ENCODE results near the gene UNC119B.
A peak's percentile ranks its signal among the peaks of the same experiment; 100 is the strongest.

UNC119B gene

DNA sequence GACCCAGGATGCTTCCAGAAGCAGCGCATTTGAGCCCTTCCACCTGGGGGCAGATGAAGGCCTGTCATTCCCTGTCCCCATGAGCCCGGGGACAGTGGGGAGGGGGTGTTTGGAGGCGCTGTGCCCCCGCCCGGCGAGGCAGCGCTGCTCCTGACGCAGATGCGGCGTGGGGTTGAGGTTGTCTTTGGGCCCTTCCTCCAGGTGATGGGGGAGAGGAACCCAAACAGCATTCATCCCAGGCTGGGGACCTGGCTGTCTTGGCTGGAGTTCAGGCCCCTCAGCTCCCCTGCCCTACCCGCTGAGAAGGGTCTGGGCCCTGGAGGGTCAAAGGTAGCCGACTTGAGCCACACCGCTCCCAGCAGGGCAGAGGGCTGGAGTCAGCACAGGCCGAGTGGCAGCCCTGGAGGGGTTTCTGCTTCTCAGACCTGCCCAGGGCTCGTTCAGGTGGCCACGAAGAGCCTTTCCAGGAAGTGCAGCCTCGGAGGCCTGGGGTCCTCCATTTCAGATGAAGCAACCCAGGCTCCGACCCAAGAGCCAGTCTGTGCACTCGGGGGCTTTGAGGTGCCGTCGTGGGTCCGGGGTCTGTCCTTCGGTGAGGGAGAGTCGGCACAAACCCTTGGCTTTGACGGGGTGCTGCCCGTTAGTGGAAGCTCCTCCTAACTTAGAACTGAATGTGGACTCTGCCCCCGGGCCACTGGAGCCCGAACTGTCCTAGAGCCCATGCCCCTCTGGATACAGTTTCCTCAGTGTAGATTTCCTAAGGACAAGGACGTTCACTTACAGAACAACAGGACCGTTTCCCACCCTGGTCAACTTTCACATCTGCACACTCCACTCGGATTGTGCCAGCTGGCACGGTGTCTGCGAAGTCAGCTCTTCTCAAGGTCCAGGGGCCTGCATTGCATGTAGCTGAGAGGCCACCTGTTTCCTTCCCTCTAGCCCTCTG, 31.5 kb downstream of the UNC119B start:
- DNase-seq = no peak

DNA sequence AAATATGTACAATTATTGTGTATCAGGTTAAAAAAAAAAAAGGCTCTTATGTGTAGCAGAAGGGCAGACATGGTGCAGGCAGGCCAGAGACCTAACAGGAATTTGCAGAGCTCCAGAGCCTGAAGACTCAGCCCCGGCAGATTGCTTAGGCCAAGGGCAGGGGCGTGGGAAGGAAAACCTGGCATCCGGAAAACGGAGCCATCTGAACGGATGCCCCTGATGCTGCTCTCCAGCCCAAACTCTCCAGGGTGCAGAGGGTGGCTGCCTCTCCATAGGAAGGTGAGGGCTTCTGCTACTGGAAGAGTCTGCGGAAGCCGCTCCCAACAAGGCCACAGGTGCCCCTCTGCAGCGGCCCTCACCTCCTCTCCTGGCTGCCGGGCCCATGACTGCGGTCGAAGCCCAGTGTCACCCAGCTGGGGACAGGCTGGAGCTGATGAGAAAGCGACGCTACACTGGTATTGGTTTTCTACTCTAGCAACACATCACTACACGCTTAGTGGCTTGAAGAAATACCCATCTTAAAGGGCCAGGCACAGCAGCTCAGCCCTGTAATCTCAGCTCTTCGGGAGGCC, 34.8 kb downstream of the UNC119B start:
- no peak for DNase-seq

DNA sequence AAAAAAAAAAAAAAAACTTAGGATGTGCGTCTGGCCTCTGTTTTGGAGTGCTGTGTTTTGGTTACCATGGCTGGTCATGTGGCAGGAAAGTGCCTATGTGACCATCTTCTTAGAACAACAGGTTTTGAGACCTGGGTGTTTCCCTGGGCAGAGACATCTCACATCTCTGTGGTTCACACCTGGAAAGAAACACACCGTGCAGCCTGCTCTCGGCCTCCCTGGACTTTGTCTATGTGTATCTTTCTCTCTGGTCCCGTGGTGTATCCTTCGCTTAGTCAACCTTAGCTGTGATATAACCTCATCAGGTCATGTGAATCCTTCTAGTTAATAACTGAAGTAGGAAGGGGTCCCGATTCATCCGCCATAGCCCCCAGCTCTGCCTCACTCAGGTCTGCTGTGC, 38.0 kb downstream of the UNC119B start:
- no peak for DNase-seq

DNA sequence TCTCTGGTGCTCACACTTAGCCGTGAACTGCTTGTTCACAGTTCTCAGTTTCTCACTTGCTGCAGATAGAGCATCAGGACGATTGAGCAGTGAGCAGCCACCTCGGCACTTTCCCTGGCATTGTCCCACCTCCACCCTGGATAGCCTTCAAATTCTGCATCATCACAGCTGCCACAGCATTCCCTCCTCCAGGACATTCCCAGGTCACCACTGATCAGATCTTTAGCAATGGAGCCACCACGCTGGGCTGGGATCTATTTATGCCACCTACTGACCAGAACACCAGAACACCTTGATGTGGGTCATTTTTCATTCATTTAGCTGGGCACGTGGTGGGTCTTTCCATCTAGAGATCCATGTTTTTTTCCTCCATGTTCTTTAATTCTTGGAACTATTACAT, 39.0 kb downstream of the UNC119B start:
- DNase-seq = no peak

DNA sequence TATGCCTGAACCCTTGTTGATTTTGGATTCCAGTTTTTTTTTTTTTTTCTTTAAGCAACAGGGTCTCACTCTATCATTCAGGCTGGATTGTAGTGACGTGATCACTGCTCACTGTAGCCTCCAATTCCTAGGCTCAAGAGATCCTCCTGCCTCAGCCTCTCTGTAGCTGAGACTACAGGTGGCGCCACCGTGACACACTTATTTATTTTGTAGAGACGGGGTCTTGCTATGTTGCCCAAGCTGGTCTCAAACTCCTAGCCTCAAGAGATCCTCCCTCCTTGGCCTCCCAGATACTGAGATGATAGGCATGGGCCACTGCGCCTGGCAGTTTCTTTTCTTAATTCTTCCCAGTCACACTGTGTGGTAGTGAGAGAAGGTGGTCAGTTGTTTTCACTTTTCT, 40.5 kb downstream of the UNC119B start:
- DNase-seq = no peak

DNA sequence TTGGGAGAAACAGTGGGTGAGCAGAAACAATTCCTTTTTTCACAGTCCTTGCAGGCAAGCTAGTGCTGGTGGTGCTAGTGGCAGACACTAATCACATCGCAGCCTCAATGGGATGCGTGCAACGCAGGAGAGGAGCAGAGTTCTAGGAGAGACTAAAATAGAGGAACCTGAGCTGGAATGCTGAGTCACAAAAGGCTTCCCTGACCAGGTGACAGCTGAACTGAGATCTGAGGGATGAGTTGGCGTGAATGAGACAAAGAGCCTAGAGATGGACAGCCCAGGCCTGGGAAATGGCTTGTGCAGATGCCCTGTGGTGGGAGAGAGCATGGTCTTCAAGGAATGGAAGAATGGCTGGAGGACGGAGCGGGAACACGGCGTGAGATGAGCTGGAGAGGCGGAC, 41.1 kb downstream of the UNC119B start:
- DNase-seq = no peak

DNA sequence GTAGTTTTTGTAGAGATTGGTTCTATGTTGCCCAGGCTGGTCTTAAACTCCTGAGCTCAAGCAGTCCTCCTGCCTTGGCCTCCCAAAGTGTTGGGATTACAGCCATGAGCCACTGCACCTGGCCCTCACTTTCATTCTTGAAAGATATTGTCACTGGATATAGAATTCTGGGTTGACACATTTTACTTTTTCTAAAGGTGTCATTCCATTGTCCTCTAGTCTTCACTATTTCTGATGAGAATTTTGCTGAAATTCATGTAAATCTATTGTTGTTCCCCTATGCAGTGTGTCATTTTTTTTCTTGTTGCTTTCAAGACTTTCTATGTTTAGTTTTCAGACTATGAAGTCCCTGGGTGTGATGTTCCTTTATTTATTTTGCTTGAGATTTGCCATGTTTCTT, 44.5 kb downstream of the UNC119B start:
- no peak for DNase-seq

DNA sequence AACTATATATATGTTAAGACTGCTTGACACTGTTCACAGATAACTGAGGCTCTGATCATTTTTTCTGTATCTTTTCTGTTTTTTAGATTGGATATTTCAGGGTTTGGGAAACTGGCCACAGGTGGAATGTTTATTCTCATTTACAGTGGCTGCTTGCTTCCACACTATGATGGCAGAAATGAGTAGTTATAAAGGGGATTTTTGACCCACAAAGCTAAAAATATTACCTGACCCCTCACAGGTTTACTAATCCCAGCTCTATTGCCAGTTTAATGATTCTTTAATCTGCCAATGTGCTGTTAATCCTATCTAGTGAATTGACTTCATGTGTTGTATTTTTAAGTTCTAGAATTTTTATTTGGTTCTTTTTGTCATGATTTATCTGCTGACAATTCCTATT, 45.0 kb downstream of the UNC119B start:
- DNase-seq = no peak

DNA sequence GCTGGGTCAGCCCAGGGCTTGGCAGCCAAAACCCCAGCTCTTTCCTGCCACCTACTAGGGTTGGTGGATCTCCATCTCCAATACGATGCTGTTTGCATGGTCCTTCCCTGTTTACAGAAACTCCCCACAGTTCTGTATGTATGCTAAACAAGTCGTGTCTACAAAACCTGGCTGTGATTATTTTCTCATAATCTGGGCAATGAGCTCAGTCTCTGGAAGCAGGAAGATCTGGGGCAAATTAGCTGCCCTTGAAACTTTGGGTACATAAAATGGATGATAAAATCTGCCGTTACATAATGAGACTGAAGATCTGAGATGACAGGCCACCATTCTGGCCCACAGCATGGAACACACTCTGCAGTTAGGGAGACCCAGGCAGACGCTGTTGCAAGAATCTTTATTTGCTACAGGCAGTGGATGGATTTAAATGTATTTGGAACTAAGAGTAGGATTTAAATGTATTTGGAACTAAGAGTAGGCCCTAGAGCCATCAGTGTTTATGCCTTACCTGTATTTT, 47.0 kb downstream of the UNC119B start:
- no peak for DNase-seq

DNA sequence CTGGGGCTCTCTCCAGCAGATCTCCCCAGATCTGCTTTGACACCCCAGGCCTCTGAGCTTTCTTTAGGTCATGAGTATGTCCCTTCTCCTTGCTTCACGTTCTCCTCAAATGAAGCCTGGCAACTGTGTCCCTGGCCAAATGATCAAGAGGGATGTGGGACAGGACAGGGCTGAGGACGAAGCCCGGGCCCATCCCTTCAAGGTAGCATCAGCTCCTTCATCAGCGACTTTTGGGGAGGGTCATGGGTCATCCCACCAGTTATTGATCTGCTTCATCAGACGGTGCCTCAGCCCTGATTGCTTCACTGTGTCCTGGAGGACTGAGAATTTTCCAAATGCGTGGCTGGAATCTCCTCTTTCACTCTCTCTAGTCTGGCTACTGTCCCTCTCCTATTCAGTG, 47.7 kb downstream of the UNC119B start:
- DNase-seq = no peak

DNA sequence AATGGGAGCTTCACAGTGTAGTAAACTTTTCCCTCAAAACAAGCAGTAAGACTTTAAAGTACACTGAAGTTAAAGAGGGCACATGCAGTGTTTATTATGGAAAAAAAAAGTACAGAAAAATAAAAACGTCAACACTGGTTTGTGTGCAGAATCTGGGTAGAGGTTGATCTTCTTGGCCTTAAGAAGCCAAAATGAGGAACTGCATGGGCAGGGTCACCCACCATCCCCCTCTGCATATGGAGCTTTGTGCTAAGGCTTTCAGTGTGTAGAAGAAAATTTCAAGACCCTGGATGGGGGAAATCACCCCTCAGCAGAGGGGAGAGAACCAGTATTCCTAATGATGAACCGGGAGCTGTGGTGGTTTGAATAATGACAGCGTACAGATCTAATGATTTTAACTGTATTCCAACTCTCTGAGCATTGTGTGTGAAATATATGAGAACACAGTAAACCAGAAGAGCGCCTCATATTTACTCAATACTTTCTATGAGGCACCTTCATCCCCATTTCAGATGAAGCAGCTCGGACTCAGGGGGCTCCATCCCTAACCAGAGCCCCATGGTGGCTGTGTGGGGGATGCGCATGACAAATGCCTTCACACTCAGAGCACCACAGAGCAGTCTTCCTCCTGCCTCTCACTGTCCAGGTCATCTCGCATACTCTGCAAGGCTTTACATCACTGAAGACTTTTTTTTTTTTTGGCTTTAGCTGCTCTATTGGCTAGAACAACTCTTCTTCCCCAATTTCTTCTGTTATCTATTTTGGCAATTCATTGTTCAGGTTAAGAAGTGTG, 48.7 kb downstream of the UNC119B start:
- no peak for DNase-seq

DNA sequence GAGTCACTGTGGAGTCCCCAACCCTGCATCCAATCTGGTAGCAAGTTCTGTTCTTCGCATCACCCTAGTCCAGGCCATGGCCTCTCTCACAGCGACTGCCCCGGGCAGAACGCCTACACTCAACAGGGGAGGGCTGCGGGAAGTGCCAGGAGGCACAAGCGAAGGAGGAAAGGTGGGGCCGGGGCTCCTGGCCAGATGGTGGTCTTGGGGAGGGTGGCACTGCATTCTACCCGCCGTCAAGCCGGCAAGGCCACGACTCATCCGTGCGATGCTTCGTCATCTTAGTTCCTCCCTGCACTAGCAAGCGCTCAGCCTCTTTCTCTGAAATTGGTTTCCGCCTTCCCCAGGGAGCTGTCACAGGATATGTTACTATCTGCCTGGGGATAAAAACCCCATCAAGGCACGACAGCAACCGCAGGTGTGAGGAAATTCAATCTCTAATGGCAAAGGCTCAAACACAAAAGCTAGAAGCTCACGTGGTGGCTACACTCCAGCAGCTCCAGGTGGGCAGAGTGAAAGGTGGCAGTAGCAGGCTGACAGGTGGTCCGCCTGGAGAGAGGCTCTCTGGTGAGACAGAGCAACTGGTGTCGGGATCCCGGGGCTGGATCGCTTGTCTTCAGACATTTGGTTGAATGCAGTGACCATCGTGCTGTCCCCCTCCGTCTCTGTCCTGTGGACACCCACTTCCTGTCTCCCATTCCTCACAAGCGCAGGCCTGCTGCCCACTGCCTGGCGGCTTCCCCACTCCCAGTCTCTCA, 49.5 kb downstream of the UNC119B start:
- no peak for DNase-seq

DNA sequence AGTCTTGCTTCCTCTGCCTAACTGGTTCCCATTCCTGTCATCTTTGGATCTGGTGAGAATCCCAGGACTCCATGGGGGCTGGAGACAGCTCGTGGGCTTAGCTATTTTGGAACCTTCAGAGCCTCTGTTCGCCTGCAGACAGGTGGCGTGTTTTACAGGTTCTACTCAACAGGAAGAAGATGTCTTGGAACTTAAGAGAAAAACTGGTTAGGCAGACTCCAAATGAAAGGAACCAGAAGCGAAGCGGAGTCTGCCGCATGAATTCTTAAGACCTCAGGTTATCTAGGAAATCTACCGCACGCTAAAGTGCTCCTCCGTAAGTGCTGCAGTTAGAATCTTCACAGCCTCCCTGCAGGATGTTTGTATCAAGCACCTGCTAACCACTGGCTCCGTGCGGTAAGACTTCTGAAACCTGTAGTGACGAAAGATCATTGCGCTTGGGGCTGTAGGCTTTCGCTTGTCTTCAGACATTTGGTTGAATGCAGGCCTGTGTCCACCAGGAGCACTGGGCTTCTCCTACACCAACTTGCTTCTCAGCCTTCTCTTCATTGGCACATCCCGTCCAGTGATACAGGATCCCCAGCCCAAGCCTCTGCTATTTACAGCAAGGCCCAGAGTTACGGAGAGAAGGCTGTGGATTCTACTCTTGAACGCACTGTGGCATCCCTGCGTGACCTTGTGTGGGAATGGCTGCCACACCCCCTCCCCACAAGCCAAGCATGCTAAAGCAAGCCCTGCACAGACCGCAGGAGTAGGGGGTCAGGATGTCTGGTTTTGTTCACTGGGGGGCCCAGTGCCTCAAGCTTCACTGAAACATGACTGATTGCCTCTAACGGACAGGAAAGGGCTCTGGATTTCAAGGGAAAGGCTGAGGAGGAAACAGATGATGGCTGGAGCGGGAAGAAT, 50.3 kb downstream of the UNC119B start:
- peak in 1 of 2 donors; percentile 12 for DNase-seq

DNA sequence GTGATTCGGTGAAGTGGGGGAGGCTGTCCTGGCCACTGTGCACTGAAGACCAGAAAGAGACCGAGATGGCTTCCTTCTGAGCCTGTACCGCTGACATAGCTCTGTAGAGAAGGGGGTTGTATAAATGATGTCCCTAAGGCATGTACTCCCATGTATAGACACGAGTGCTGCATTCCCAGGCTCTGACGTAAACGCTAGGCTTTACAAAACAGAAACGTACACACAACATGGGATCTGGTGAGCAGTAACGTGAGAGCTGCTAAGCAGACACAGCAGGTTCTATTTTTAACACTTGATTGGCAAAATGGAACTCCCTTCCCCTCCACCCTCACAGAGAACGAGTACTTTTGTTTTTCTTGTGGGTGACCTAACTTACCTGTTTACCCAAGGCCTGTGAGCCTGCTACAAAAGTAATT, 51.3 kb downstream of the UNC119B start:
- no peak for DNase-seq

DNA sequence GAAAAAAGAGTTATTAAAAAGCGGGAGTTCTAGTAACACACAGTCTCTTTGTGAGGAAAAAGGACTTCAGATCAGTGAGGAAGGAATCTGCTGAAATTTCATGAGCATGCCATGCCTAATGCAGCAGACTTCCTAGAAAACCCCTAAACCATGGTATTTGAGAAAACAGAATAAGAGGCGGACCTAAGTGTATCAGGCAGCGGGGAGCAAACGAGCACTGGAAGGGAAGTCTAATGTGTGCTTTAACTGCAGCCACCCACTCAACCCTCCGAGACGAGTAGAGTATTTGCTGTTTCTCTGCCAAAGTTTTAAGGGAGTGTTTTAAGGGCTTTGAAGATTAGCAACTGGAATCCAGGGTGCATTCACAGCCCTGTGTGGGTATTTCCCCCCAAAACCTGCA, 51.8 kb downstream of the UNC119B start:
- DNase-seq = no peak

DNA sequence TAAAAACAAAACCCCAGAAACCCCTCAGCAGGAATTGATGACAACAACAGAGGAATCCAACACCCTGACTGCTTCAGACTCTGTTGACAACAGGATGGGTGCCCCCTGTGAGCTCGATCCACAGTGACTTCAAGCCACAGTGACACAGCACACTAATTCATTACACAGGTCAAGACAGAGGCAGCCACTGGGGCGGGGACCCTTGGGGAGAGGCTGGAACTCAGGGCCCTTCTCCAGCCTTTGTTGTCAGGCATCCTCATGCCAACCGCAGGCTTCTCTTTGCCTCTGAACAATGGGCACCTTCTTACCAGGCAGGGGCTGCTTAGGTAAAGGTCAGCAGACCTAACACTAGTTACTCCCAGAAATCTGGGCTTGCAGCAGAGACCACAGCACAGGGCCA, 53.0 kb downstream of the UNC119B start:
- no peak for DNase-seq

DNA sequence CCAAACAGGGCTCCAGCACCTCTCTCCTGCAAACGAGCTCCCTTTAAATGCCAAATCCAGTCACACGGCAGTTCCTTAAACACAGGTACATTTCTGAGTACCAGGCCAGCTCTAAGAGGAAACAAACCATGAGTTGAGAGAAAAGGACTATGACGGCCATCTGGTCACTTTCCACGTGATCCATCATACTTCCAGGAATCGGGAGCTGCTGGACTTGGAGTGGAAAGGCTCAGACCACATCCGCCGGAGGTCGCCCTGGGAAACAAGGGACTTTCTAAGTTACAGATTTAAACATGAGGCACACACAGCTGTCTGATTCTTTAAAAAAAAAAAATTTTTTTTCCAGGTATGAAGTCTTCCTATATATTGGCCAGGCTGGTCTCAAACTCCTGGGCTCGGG, 54.6 kb downstream of the UNC119B start:
- no peak for DNase-seq

DNA sequence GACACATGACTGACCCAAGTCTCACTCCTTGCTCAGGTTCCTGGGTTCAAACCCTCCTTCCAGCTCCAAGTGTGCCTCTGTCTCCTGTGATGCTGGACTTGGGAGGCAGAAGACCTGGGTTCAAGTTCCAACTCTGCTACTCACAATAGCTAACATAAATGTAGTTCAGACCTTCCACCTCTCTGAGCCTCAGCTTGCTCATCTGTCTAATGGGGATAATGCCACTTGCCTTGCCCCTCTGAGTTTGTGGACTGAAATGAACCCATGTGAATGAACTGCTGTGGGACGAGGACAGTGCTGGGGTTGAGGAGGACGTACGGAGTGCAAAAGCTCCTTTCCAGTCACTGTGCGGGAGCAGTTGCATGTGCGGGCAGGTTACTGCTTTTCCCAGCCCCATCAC, 56.3 kb downstream of the UNC119B start:
- DNase-seq = no peak

DNA sequence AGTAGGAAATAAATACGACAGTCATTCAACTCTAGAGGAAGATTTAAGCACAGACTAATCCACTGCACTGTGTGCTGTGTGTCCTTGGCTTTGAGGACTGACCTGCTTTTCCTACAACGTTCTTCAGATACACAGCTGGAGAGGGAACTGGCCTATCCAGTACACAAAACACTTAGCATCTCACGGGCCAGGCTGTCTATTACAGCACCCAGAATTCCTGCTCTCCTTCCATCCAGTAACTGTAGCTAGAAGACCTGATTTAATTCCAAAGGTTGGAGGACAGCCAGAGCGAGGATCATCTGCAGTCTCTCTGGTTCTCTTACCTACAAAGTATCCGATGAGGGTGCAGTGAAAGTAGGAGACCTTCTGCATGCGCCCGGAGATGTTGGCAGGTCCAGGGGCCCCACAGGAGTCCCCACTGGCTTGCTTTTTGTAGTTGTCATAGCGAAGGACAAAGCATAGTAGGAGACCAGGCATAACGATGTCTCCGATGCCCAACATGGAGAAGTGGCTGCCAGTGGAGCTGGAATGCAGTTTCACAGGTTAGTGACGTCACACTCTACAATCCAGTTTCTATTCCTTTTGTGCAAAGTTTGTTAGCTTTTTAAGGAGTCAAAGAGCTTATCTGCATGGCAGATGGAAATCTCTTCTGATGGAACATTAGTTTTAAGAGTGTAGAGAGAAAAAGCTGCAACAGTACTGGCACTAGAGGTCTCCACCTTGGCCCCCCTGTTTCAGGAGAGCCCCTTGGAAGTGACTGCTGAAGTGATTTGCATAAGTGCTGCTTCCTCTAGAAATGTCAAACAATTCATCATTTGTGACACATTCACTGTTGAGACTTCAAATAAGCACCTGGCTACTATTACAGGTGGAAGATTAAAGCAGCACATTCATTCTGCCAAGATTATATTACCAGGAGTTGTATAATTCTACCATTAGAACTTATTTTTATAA, 57.1 kb downstream of the UNC119B start:
- DNase-seq = no peak

DNA sequence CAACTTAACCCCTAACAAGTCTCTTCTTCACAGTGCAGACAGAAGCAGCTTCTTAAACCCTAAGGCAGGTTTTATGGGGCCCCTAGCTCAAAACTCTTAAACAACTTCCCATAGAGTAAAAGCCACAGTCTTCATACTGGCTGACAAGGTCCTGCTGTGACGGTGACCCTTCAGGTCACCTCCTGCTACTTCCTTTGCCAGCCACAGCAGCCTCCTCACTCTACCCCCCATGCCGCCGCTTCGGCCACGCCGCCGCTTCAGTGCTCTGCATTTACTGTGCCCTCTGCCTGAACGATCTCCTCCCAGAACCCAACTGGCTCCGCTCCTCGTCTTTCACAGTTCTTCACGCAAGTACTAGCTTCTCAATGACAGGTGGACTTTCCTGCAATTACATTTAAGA, 60.8 kb downstream of the UNC119B start:
- DNase-seq = no peak

All from stimulated activated CD4-positive, alpha-beta T cell treated with anti-CD3 and anti-CD28 coated beads, Interleukin-2, amount 100 ng/mL, for 48 hours (primary cell).